ENCODE data around the gene RNF149.

RNF149 gene

DNA sequence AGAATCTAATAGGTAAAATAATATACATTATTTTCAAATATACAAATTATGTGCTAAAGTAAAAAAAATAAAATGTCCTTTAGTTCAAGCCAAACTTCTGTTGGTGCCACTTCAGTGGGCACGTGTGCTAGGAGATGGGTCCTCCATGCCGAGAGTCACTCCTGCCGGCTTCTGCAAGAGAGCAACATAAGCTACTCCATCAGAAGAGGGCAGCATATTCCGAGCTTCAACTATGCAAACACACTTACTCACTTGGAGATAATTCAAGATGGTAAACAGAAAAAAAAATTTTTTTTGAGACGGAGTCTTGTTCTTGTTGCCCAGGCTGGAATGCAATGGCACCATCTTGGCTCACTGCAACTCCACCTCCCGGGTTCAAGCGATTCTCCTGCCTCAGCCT is 31.4 kb downstream of the RNF149 start:
- no peaks in the 10 kb centered on the region for H3K27me3 ChIP-seq (ENCODE audit: low read length)
- H3K9me3 ChIP-seq (ENCODE audit: insufficient read depth, low read length), result no peaks in the 10 kb centered on the region

DNA sequence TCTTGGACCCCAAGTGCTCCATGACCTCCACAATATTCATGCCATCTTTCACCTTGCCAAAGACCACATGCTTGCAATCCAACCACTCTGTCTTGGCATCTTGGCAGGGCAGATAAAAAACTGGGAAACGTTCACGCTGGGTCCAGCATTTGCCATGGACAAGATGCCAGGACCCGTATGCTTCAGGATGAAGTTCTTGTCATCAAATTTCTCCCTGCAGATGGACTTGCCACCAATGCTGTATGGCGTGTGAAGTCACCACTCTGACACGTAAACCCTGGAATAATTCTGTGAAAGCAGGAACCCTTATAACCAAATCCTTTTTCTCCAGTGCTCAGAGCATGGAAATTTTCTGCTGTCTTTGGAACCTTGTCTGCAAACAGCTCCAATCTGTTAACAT is 34.4 kb downstream of the RNF149 start:
- peaks cover 15% of the 10 kb centered on the region; the same call in 1 of the 2 replicates for H3K36me3 ChIP-seq (ENCODE audit: low read length)
- H3K27me3 ChIP-seq (ENCODE audit: low read length), result no peaks in the 10 kb centered on the region
- H3F3A ChIP-seq (ENCODE audit: insufficient read depth), result peaks cover 18% of the 10 kb centered on the region
- no peaks in the 10 kb centered on the region for H4K20me1 ChIP-seq (ENCODE audit: low read depth, low read length)
- no peak overlapping the region for H3K27ac ChIP-seq (ENCODE audit: low read depth, low read length)
- H3K9me2 ChIP-seq (replicated peaks; ENCODE audit: insufficient read depth, low read length), result no peaks in the 10 kb centered on the region
- H3K4me2 ChIP-seq (ENCODE audit: low read depth, low read length, poor library complexity, severe bottlenecking), result no peak overlapping the region
- TF ChIP-seq EZH2phosphoT487 (conservative IDR thresholded peaks at IDR 0.05; ENCODE audit: low read length), result no peak
- TF ChIP-seq, protein P1, sequence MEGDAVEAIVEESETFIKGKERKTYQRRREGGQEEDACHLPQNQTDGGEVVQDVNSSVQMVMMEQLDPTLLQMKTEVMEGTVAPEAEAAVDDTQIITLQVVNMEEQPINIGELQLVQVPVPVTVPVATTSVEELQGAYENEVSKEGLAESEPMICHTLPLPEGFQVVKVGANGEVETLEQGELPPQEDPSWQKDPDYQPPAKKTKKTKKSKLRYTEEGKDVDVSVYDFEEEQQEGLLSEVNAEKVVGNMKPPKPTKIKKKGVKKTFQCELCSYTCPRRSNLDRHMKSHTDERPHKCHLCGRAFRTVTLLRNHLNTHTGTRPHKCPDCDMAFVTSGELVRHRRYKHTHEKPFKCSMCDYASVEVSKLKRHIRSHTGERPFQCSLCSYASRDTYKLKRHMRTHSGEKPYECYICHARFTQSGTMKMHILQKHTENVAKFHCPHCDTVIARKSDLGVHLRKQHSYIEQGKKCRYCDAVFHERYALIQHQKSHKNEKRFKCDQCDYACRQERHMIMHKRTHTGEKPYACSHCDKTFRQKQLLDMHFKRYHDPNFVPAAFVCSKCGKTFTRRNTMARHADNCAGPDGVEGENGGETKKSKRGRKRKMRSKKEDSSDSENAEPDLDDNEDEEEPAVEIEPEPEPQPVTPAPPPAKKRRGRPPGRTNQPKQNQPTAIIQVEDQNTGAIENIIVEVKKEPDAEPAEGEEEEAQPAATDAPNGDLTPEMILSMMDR (IDR thresholded peaks at IDR 0.05; ENCODE audit: insufficient read depth, low read length, poor library complexity, severe bottlenecking), result no peak
- H2AFZ ChIP-seq (ENCODE audit: low read depth, low read length, severe bottlenecking), result no peak overlapping the region
- no peak overlapping the region for H3K9ac ChIP-seq (ENCODE audit: low read length)
- H3K9me3 ChIP-seq (ENCODE audit: insufficient read depth, low read length), result no peaks in the 10 kb centered on the region
- H3K79me2 ChIP-seq (ENCODE audit: insufficient read depth, low read length), result no peaks in the 10 kb centered on the region
- no peak overlapping the region for H3K4me3 ChIP-seq (ENCODE audit: insufficient read depth, low read length, poor library complexity, severe bottlenecking)

More for the DNA sequence above, 31.4 kb downstream of the RNF149 start:
- Histone ChIP-seq H3K79me2 (ENCODE audit: insufficient read depth, low read length) (no peaks in the 10 kb centered on the region), H3K9me2 (replicated peaks; ENCODE audit: insufficient read depth, low read length) (no peaks in the 10 kb centered on the region), H3F3A (ENCODE audit: insufficient read depth) (peaks cover 6% of the 10 kb centered on the region; the same call in 1 of the 2 replicates), H3K9ac (ENCODE audit: low read length) (no peak overlapping the region), H3K36me3 (ENCODE audit: low read length) (peaks cover 12% of the 10 kb centered on the region; the same call in 1 of the 2 replicates), H2AFZ (ENCODE audit: low read depth, low read length, severe bottlenecking) (no peak overlapping the region), H4K20me1 (ENCODE audit: low read depth, low read length) (no peaks in the 10 kb centered on the region), H3K4me2 (ENCODE audit: low read depth, low read length, poor library complexity, severe bottlenecking) (no peak overlapping the region), H3K4me3 (ENCODE audit: insufficient read depth, low read length, poor library complexity, severe bottlenecking) (no peak overlapping the region), H3K27ac (ENCODE audit: low read depth, low read length) (no peak overlapping the region)
- no peak for TF ChIP-seq EZH2phosphoT487 (conservative IDR thresholded peaks at IDR 0.05; ENCODE audit: low read length)
- TF ChIP-seq, protein P1 (IDR thresholded peaks at IDR 0.05; ENCODE audit: insufficient read depth, low read length, poor library complexity, severe bottlenecking), result no peak

DNA sequence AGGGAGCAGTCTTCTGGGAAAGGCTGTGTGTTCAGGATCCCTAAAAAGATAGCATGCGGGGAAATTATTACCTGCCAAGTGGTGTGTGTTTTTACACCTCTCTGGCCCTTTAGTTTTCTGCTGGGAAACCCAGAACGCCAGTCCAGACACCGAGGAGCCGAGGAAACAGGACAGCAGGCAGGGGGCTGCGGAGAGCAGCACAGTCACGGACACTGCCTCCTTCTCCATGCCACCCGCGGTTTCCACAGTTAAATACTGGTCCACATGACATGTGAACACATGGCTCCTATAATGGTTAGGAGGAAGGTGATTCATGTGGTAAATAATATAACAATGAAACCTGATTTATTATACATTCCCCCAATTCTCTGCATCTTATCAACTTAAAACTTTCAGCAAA is 35.4 kb downstream of the RNF149 start:
- H4K20me1 ChIP-seq (ENCODE audit: low read depth, low read length), result no peaks in the 10 kb centered on the region
- peaks cover 20% of the 10 kb centered on the region; the same call in 1 of the 2 replicates for H3K36me3 ChIP-seq (ENCODE audit: low read length)
- TF ChIP-seq, protein P1 (IDR thresholded peaks at IDR 0.05; ENCODE audit: insufficient read depth, low read length, poor library complexity, severe bottlenecking), result no peak
- TF ChIP-seq EZH2phosphoT487 (conservative IDR thresholded peaks at IDR 0.05; ENCODE audit: low read length), result no peak

More for the DNA sequence above, 35.4 kb downstream of the RNF149 start:
- Histone ChIP-seq H3K4me3 (ENCODE audit: insufficient read depth, low read length, poor library complexity, severe bottlenecking) (no peak overlapping the region), H3K9ac (ENCODE audit: low read length) (no peak overlapping the region), H3K9me3 (ENCODE audit: insufficient read depth, low read length) (no peaks in the 10 kb centered on the region), H3K9me2 (replicated peaks; ENCODE audit: insufficient read depth, low read length) (no peaks in the 10 kb centered on the region), H3K27ac (ENCODE audit: low read depth, low read length) (no peak overlapping the region), H2AFZ (ENCODE audit: low read depth, low read length, severe bottlenecking) (no peak overlapping the region), H3K79me2 (ENCODE audit: insufficient read depth, low read length) (no peaks in the 10 kb centered on the region), H3K27me3 (ENCODE audit: low read length) (no peaks in the 10 kb centered on the region), H3K4me2 (ENCODE audit: low read depth, low read length, poor library complexity, severe bottlenecking) (no peak overlapping the region), H3F3A (ENCODE audit: insufficient read depth) (peaks cover 18% of the 10 kb centered on the region)
